LNCAP (cell line): Measurements from ENCODE around the gene PARD3B.

Experiments used
- TF ChIP-seq, protein P1 (sequence below): fragments of 450-650 bp; IDR thresholded peaks from 2 replicates; pipeline ENCODE4 v1.5.1; 2017; ENCODE audit warnings: mild to moderate bottlenecking

The PARD3B gene

DNA sequence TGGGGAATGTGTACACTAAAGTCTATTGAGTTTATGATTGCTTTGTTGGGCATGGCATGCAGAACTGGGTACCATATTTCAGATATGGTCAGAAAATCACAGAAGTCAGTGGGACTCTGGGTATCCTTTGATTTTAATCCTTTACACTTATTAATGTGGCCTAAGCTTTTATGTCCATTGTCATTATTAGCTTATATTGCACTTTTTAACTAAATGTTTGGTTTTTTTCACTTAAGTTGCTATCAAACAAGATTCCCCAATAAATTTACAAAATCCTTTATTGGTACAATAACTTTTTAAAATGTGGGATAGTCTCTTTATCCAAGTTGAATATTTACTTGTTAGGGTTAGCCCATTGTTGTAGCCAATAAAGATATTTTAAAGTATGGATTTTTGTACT, 902.9 kb downstream of the PARD3B start:
- TF ChIP-seq, protein P1, sequence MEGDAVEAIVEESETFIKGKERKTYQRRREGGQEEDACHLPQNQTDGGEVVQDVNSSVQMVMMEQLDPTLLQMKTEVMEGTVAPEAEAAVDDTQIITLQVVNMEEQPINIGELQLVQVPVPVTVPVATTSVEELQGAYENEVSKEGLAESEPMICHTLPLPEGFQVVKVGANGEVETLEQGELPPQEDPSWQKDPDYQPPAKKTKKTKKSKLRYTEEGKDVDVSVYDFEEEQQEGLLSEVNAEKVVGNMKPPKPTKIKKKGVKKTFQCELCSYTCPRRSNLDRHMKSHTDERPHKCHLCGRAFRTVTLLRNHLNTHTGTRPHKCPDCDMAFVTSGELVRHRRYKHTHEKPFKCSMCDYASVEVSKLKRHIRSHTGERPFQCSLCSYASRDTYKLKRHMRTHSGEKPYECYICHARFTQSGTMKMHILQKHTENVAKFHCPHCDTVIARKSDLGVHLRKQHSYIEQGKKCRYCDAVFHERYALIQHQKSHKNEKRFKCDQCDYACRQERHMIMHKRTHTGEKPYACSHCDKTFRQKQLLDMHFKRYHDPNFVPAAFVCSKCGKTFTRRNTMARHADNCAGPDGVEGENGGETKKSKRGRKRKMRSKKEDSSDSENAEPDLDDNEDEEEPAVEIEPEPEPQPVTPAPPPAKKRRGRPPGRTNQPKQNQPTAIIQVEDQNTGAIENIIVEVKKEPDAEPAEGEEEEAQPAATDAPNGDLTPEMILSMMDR = no peak

DNA sequence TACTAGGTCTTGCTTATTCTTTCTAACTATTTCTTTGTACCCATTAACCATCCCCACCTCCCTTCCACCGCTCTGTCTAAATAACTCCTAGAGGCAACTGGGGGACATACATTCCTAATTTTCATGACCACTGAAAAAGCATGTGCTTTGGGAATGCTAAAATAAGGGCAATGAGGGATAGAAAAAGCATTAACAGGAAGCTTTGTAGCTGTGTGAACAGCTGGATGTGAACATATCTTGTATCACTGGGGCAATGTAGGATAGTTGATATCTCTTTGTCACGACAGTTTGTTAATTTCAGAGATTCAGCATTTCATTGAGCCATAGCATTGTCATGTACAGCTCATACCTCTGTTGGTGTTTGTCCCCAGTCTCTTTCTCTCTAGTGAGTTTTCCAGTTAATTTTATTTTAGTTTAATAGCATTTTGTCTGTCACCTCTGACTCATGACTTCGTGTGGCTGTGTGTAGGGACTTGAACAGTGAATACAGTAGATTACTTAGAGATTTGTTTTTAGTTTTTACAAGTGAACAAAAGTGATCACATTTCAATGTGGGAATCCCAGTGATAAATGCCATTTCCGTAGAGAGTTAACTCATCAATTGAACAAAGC, 906.7 kb downstream of the PARD3B start:
- TF ChIP-seq, protein P1 = no peak

DNA sequence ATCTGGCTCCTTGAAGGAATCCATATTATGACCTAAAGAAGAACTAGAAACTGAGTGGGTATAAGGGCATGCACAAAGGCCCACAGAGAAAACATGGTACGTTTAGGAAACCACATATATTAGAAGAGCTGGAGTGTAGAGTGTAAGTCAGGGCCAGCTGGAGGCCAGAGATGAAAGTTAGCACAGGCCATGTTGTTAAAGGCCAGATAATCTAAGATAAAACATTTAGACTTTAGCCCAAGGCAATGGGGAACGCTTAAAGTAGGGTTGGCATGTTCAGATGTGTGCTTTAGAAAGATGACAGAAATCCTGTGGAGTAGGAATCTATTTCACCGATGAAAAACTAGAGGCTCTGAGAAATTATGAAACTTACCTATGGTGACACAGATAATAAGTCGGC, 907.9 kb downstream of the PARD3B start:
- TF ChIP-seq, protein P1 = no peak

DNA sequence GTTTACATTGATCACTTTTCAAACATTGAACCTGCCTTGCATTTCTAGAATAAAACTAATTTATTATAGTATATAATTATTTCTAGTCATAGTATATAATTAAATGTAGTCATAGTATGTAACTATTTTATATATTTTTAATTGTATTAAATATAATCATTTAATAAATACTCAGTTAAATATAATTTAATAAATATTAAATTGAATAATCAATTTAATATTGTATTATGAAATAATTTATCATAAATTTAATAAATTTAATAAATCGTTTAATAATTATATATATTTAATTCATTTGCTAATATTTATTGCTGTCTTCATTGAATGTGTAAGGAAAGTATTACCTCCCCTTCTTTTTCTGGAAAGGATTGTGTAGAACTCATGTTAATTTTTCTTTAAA, 911.4 kb downstream of the PARD3B start:
- TF ChIP-seq, protein P1 = no peak

DNA sequence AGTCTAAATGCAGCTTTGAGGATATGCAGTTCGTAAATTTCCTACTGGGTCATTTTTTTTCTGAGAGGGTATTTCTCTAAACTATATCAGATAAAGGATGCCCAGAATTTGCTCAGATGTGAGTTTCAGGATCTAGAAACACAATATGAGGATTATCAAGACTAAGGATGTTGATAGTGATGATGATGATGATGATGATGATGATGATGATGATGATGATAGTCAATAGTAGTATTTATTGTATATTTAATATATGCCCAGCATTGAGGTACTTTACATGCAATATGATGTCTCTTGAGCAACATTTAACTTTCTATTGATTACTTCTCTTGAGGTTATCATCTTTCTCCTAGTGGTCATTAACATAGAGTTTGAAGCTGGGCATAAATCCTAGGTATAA, 914.9 kb downstream of the PARD3B start:
- TF ChIP-seq, protein P1 = no peak

DNA sequence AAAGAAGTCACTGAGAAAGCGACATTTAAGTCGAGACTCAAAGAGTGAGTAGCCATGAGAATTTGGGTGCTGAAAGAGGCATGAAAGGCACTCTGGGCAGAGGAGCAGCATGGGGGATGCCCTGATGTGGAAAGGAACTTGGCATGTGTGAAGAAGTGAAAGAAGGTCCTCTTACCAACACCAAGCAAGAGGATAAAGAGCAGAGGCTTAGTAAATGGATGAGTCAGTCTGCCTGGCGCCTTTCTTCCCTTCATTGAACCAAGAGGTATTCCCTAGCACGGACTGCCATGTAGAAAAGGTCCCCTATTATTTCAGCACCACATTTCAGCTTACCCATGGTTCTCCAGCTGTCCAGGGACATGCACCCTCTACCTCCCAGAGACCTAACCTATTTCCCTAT, 915.9 kb downstream of the PARD3B start:
- TF ChIP-seq, protein P1 = no peak

DNA sequence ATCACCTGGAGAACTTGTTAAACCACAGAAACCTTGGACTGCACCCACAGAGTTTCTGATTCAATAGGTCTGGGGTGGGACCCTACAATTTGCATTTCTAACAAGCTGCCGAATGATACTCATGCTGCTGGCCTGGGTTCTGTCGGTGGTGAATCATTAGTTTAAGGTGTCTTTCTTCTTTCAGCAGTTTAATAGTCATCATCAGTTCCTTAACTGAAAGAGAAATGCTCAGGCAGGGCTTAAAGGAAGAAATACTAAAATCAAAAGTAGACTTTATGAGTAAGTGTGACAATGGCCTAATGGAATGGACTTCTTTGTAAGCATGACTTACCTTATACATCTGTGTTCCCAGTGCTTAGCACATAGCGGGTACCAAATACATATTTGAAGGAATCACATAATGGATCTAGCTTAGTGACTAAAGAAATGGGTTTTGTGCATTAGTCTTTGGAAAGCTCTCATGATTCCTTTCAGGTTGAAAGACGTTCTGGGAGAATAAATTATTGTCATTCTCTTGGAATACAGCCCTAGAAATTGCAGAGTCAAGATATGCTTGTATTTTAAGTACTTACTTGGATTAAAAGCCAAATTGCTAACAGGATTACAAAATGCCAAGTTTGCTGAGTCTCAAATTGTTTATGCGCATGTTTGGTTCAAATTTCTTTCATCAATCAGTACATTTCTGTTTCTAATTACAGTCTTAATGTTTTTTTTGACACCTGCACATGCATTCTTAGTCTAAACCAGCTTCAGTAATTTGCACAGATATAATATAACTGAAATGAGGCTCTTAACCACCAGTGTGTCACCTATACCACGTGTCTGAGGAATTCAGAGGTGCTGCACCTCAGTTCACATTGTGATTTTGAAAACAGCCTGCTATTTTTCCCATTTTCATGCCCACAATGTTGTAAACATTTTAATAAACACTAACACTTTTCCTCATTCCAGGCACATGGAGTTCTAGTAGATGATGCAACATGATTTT, 916.7 kb downstream of the PARD3B start:
- TF ChIP-seq, protein P1 = no peak
